IPS-NIHi7 (cell line): ENCODE measurements around the gene DIDO1.

Experiments used
- DNase-seq: peaks from one replicate; pipeline ENCODE4 v3.0.0; 2012; ENCODE audit warnings: mixed read lengths; ENCODE audit errors: extremely low spot score

Gene DIDO1

DNA sequence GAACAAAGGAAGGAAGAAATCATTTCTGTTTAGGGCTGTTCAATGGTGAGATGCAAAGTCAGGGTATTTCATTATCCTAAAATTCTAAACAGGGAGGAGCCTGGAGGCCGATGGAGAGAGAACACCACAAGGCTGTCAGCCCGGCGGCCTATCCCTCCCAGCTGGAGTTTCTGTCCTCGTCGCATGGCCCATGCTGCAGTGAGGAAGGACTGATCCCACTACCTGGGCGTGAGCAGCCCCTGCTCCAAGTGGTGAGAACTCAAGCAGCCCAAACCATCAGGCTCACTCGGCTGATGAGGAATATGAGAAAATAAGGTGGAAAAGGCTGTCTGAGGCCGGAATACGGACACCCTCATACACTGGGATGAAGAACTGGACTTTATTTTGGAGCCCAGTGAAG is 30.8 kb downstream of the DIDO1 start:
- no peak for DNase-seq

DNA sequence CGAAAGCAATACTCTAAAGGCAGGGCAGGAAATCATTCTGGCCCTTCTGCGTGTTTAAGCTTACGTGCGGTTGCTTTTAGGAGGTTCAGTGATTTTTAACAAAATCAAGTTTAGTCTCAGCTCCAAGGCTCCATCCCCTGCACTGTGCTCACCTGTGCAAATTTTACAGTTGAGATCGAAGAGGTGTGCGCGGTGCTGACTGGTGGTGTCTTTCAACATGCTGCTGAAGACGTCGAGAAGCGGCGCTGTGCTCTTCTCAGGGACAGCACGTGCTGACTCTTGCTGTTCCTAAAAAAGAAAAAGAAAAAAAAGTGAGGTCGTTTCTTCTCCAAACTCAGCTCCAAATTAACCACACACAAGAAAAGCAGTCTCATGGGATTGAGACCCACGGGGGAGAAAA is 32.0 kb downstream of the DIDO1 start:
- DNase-seq: no peak

DNA sequence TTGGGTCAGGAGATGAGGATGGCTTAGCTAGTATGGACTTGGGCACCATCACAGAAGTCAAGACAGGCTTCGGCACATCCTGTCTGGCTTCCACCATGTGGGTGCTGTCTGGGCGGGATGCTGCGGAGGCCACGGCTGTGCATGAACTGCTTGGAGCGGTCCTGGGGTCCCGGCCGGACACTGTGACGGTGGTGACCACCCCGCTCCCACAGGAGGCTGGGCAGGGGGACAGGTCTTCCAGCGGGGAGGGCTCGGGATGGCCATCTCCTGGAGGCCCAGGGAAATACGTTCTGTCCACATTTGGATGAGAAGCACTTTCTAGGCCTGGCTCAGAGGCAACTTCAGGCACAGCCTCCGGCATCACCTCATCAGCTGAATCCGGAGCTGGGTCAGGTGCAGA is 32.6 kb downstream of the DIDO1 start:
- no peak for DNase-seq

DNA sequence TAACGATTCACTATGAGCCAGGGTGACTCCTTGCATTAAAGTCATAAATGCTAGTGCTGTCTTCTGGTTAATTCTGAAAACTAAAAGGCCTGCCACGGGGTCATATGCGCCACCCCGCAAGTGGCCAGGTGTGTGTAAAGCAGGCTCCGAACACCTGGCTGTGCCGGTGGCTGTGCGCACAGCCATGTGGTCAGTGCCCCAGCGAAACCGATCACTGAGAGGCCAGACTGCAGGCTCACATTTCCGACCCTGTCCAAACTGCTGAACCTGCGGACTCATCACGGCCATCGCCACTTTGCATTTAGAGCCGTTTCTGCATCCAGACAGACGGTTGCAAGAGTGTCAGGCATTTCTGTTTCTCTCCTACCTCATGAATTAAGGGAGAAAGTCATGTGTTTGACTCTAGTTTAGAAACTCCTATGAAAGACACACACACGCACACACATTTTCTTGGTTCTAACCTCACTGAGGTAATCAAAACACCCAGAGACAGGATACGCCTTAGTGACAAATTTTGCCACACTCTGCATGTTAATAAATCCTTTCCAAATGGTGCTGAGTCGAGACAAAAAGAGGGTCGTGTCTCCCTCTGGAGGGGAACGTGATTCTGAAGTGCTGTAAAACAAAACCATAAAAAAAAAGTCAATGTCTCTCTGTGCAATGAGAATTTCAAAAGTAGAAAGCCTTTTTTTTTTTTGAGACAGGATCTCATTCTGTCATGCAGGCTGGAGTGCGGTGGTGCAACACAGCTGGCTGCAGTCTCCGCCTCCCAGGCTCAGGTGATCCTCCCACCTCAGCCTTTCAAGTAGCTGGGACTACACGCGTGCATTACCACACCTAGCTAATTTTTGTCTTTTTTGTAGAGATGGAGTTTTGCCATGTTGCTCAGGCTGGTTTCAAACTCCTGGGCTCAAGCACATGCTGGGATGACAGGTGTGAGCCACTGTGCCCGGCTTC is 33.7 kb downstream of the DIDO1 start:
- DNase-seq: no peak

DNA sequence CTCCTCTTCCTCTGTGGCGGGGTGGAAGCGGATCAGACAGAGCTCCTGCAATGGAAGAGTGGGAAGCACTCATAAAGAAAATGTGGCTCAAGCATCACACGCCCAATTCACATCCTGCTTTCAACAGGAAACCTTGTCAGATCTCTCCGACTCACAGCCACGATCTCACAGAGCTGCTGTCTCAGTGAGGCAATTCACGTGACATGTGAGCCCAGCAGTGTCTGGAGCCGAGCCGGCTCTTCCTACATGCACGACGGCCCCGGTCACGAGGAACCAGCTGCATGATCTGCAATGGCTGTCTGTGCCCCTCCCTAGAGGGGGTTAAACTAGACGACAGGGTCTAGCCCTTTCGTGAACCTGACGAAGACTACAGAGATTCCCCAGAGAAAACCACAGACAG is 35.2 kb downstream of the DIDO1 start:
- DNase-seq: no peak

DNA sequence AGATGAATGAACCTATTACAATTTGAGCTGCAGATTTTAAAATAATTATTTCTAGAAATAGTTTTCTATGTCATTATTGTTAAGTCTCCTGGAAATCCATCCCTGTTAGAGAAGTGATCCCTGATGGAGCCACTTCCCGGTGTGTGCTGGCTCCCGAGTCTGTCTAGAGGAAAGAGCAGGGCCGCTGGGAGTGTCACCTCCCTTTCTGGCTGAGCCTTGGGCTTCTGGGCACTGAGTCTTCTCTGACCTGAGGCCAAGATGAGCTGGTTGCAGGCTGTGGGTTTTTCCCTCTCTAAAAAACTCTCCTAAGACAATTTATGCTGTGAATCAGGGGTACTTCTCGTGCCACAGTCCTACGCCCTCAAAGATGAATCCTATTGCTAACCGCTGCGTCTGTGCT is 35.9 kb downstream of the DIDO1 start:
- no peak for DNase-seq

DNA sequence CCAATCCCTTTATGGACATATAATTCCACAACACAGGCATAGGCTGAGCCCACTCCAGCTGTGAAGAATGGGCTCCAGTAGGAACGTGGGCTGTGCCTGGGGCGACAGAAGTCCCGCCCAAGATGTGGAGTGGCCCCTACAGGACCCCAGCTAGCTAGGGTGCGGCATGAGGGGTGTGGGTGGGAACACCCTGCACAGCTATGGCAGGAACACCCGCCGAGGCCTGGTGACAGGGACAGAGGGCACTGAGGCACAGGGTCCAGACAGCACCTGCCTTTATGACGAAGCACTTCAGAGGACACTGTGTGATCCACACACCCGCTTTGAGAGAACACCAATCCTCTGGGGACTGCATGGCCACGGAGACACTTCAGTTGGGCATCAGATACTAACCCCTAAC is 36.4 kb downstream of the DIDO1 start:
- no peak for DNase-seq

DNA sequence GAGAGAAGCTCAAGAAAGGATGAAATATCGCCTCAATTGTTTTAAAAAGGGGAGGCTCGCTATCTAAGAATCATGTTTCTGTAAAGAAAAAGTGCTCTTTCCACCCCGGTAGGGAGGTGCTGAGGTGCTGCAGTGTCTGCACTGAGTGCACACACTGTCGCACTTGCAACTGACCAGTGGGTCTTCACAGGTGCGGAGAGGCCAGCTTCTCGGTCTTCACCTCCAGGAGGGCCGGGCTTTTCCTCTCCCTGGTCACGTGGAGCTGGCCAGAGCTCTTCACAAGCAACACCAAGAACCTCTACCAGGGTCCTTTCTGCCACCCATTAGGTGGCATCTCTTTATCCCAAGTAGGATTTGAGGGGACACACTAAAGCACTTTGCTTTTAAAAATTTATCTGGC is 36.9 kb downstream of the DIDO1 start:
- no peak for DNase-seq

DNA sequence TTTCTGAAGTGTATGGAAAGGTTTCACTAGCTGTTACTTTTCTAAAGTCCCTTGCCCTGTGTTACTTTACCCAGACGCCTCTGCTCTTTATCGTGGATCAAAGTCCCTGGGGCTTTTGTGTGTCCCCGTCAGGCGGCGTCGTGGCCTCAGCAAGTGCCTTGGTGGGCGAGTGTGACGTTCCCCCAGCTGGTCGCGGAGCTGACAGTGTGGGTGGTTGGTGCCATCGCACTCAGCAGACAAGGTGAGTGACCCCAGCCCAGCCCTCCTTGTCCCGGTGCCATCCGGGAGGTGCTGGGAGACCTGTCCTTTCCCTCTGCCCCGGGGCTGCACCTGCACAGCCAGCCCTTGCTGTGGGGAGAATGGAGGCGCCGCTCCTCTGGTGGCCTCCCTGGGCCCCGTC is 37.4 kb downstream of the DIDO1 start:
- DNase-seq: no peak

DNA sequence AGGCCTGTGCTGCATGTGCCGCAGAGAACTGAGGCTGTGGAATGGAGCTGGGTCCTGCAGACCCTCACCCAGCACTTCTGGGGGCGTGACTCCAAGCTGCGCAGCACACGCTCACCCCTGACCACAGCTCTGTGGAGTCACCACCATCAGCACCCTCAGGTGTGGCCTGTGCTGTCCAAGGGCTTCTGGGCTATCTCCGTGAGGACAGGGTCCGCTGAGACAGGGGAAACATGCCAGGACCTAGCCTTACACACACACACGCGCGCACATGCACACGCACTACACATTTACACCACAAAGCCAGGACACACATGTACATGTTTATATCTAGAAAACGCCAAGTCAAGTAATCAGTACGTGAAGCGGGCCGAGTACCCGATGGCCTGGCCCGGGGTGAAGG is 37.9 kb downstream of the DIDO1 start:
- DNase-seq: no peak

DNA sequence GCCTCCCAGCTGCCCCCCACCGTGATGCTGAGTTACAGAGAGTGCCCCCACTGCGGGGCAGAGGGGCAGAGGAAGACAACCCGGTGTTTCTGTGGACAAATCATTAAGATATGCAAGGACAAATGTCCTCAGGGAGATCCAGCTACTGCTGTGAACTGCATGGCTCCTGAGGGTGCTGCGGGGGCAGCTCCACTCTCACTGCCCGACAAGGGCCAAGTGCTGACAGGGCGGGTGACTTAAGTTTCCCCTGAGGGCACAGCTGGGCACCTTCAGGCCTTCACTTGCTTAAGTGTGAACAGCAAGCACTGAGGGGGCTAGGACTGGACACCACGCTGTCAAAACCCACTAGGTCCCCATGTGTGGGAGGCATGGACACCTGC is 38.5 kb downstream of the DIDO1 start:
- DNase-seq: no peak

DNA sequence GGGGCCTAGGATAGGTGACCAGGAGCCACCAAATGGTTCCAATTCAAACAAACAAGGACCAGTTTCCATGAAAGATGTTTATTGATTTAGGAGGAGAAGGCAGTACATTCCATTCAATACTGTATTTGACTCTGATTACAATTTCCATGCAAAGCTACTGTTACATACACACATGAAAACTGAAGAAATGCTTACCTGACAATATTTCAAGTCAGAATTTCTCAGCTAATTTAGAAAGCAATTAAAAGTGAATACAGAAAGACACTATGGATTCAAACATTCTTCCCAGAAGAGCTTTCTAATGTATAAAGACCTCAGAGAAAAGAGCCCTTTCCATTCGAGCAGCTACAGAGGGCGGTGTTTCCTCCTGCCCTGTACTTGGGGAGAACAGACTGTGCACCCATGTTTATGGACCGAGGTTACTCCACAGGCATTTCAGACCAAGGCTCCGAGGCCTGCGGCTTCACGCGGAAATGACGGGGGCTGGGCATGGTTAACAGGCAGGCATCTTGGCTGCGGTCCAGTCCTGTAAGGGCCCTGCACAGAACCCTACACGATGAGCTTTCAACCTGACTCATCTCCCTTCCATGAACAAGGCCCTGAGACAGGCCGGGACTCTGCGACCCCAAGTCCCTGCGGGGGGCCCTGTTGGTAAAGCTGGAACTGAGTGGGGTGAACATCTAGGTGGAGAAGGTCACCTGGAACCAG is 39.0 kb downstream of the DIDO1 start:
- DNase-seq: no peak

DNA sequence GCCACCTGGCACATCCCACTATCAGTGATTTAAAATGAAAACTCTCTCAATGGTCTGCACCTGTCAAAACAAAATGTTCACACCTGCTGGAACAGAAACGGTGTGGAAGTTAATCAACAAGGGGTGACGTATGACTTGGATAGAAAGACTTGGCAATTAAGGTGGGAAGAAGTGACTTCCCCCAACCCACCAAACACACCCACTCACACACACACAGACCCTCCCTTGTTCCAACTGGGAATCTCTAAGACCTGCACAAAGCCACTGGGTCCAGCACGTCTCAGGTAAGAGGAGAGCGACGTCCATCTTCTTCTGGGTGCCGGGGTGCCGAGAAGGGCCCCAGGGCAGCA is 39.6 kb downstream of the DIDO1 start:
- DNase-seq: no peak

DNA sequence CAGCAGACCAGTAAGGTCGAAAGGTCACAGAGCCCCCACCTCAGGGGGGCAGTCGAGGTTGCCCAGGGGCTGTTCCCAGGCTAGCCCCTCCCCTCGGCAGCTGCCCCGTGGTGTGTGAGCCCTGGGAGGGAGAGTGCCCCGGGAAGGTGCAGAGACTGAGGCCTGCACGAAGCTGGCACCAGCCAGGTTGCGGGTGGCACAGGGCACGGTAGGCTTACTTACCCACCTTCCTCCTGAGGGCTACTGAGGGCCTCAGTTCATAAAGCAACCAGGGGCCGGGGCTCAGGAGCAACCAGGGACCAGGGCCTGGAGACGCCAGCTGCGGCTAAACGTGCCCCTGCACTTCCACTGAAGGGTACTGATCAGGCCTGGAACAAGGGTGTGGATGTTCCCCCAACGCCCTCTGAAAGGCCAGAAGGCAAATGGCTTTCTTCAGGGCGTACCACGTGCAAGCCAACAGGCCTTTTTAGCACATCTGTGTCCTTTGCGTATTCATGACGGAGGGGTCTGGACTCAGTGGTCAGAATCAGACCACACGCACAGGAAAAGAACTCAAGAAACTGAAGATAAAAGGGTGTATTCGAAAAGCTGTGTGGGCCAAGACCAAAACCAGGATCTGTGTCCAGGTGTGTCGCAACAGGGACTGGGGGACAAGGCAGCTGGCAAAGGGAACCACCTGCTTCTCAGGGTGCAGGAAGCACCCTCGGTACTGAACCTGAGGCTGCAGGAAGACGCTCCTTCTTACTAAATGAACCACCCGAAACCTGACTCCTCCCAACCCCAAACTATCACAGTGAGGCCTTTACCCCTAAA is 40.2 kb downstream of the DIDO1 start:
- no peak for DNase-seq

DNA sequence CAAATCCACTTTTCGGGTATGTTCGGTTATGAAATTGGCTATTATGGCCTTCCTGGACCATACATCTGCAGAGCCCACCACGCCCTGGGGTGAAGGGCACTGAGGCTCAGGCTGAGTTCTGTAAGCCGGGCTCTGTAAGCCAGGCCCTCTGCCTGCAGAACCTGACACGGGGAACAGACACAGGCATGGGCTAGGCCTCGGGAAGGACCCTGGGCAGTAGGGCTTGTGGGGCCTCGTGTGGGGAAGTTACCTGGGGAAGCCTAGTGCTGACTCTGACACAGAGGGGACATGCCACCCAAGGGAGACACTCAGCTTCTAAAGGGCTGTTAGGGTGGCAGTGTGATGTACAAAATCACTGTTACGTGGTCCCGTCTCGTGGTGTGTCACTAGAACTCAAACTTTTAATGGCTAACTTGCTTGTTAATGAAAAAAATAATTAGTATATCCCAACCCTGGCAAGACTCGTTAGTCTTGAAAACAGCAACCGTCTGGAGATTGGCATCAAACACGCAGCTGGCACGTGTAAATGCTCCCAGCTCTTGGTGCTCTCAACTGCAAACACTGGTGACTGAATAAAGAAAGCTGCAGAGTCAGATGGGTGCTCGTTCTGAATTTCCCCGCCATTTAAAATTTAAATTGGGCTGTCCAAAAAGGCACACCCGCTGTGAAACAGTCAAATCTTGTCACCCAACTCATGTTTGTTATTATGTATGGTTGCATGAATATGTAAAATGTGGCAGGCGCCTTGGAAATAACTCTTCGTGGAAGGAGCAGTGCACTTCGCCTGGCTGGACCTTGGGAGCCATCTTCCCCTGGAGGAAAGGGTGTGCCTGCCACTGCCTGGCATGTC is 41.0 kb downstream of the DIDO1 start:
- no peak for DNase-seq

DNA sequence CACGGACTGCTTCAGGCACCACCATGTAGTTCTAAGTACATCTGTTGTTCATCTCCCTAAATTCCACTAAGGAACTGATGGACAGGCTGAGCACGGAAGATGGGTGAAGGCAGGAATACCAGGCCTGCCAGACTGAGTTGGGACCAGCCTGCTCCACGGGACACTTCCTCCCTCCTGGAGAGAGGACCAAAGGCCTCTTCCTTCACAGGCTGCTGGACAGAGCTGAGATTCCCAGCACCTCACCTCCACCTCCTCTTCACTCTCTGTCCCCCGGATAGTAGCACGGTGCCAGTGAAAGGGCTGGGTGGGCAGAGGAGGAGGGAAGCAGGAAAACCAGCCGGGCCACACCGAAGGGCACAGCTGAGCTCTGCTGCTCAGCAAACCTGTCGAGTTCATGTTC is 41.7 kb downstream of the DIDO1 start:
- no peak for DNase-seq

DNA sequence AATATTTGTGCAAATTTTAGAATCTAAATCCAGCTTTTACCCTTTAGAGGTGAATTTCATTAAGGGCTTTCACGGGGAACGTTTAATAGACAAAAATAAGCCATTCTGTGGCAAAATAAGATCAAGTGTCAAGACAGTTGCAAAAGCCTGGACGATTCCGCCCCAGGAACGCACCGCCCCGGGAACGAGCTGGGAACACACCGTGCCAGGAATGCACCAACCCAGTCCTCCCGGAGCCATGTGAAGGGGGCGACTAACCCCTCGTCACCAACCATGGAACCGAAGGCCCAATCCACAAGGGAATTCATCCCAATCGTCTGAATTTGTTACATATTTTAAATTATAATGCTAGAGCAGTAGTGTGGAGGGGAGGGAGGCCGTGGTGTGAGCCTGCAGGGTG is 43.9 kb downstream of the DIDO1 start:
- DNase-seq: no peak

DNA sequence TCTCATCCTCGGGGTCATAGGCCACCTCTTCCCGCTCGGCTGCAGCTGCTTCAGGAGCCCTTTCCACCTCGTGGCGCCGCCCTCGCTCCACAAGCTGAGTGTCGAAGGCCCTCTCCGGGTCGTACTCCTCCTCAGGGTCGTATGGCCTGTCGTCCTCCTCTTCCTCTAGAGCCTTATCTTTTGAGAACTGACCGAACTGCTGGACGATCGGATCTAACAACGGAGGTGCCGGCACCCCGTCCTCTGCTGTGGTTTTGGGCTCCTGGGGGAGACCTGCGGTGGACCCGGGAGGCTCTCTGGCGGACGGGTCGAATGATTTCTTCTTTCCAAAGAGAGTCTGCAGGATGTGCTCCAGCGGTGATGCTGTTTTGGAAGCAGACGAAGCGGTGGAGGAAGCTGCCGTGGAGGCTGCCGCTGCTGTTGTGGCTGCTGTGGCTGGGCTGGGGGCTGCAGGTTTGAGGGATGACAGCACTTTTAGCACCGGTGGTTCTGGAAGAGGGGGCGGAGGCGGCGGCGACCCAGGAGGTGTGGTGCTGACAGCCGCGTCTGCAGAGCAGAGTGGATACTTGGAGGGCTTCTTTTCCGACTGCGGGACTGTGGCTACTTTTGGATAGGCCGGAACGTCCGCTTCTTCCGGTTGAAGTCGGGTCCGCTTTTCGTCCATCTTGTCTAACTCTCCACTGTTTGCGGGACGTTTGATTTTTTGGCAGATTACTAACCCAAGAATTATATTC is 44.5 kb downstream of the DIDO1 start:
- DNase-seq: no peak

DNA sequence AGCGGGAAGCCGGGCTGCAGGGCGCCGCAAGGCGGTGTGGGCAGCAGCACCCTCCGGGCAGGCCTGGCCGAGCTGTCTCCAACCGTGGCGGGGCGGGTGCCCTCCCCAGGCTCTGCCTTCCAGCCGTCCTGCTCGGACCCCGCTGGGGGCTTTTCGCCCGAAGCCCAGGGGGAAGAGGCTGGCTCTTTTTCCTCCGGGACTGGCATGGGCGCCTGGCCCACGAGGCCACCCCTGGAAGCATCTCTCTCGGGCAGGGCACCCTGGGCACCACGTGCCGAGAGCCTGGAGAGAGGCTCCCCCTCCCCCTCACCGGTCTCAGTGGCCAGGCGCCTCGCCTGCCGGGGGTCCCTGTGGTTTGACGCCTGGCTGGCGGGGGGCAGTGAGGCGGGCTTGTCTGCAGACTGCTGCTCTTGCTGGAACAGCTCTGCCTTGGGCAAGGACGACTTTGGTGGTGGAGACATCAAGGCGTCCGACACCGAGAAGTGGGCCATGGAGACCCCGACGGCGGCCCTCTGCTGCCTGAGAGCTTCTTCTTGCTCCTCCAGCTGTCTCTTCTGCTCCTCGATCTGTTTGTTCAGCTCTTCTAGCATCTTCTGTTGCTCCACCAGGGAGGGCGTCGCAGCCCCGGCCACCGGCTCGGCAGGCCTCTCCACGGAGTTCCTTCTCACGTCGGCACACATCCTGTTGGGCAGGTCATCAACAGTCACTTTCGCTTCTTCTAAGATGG is 45.2 kb downstream of the DIDO1 start:
- no peak for DNase-seq
